ENCODE results near the gene TCF3.

The TCF3 gene

DNA sequence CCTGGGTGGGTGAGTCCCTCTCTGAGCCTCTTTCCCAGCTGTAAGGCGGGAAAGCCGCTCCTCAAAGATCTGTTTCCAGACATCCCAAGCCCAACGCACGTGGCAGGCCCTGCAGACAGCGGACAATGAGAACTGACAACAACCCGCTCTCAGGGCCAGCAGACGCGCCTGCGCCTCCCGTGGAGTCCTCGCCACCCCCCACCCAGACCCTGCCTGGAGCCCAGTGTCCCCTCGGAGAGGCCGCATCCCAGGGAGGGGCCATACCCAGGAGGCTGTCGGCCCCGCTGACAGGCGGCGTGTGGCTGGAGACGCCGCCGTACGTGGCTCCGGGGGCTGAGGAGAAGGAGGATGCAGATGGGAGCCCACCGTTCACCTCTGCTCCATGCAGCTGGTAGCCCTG lies 30.8 kb downstream of the TCF3 start:
- Histone ChIP-seq H3K4me1 (ENCODE audit: insufficient read depth, low read length) (no peaks in the 10 kb centered on the region), H3K27ac (ENCODE audit: low read depth, low read length) (no peak overlapping the region), H3K9me3 (ENCODE audit: low read length) (no peaks in the 10 kb centered on the region), H3K36me3 (ENCODE audit: insufficient read depth, low read length) (peaks cover 17% of the 10 kb centered on the region), H3K9ac (ENCODE audit: low read length) (no peak overlapping the region), H3K4me3 (ENCODE audit: low read depth in 1 of 2, low read length in 2 of 2) (no peak overlapping the region), H3K27me3 (ENCODE audit: control insufficient read depth in 1 of 2, insufficient read depth in 2 of 2, low read length in 2 of 2) (no peaks in the 10 kb centered on the region)

DNA sequence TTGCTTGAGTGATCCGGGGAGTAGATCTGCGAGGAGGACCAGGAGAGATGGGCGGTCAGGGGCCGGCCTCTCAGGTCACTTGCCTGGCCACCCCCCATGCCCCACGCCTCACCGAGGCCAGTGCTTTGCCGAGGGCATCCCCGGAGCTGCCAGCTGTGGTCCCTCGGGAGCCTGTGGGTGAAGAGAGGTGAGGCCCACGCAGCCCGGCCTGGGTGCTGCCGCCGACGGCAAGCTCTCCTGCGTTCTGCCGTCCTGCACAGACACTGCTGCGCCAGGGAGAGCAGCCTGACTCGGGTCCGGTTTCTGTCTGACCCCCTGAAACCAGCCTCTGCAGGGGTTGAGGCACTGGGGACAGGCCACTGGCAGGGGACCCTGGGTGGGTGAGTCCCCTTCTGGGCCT lies 31.4 kb downstream of the TCF3 start:
- Histone ChIP-seq H3K4me3 (ENCODE audit: low read depth in 1 of 2, low read length in 2 of 2) (no peak overlapping the region), H3K9ac (ENCODE audit: low read length) (no peak overlapping the region), H3K4me1 (ENCODE audit: insufficient read depth, low read length) (no peaks in the 10 kb centered on the region), H3K27ac (ENCODE audit: low read depth, low read length) (no peak overlapping the region), H3K9me3 (ENCODE audit: low read length) (no peaks in the 10 kb centered on the region), H3K27me3 (ENCODE audit: control insufficient read depth in 1 of 2, insufficient read depth in 2 of 2, low read length in 2 of 2) (no peaks in the 10 kb centered on the region), H3K36me3 (ENCODE audit: insufficient read depth, low read length) (peaks cover 17% of the 10 kb centered on the region)

DNA sequence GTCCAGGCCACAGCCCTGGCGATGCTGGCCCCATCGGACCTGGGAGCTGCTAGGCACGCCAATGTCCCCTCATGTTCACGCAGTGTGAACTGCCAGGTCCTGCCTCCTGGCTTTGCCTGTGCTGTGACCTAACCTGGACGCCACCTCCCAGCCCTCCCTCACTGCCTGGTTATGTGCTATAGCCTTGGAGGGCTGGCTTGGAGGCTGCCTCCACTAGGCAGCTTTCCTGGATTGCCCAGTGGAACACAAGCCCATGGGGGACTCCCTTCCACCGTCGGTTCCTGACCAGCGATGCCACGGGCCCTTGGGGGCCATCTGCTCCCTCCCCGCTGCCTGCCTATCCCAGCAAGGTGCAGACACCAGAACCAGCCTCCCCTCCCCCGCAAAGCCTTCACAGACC lies 31.9 kb downstream of the TCF3 start:
- peaks cover 17% of the 10 kb centered on the region for H3K36me3 ChIP-seq (ENCODE audit: insufficient read depth, low read length)

DNA sequence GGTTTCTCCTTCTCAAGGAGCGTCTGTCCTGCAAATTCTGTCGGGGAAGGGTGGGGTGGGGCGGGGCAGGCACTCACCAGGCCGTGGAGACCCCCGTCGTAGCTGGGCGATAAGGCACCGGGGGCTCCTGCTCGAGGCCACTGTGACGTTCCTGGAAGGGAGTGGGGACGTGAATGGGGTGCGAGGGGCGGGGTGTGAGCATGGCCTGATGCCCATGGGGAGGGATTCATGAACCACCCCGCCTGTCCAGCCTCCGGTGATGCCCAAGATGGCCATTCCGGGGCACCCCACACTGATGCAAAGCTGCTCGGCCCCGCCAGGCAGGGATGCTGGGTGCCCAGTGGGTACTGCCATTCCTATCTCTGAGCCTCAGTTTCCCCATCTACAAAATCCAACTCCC lies 32.7 kb downstream of the TCF3 start:
- no peaks in the 10 kb centered on the region for H3K27me3 ChIP-seq (ENCODE audit: control insufficient read depth in 1 of 2, insufficient read depth in 2 of 2, low read length in 2 of 2)
- H3K9ac ChIP-seq (ENCODE audit: low read length), result no peak overlapping the region
- peaks cover 23% of the 10 kb centered on the region for H3K36me3 ChIP-seq (ENCODE audit: insufficient read depth, low read length)
- no peaks in the 10 kb centered on the region for H3K9me3 ChIP-seq (ENCODE audit: low read length)
- H3K27ac ChIP-seq (ENCODE audit: low read depth, low read length), result no peak overlapping the region
- no peaks in the 10 kb centered on the region for H3K4me1 ChIP-seq (ENCODE audit: insufficient read depth, low read length)
- no peak overlapping the region for H3K4me3 ChIP-seq (ENCODE audit: low read depth in 1 of 2, low read length in 2 of 2)

More for the DNA sequence above, 31.9 kb downstream of the TCF3 start:
- Histone ChIP-seq H3K4me3 (ENCODE audit: low read depth in 1 of 2, low read length in 2 of 2) (no peak overlapping the region), H3K4me1 (ENCODE audit: insufficient read depth, low read length) (no peaks in the 10 kb centered on the region), H3K27me3 (ENCODE audit: control insufficient read depth in 1 of 2, insufficient read depth in 2 of 2, low read length in 2 of 2) (no peaks in the 10 kb centered on the region), H3K27ac (ENCODE audit: low read depth, low read length) (no peak overlapping the region), H3K9ac (ENCODE audit: low read length) (no peak overlapping the region), H3K9me3 (ENCODE audit: low read length) (no peaks in the 10 kb centered on the region)

DNA sequence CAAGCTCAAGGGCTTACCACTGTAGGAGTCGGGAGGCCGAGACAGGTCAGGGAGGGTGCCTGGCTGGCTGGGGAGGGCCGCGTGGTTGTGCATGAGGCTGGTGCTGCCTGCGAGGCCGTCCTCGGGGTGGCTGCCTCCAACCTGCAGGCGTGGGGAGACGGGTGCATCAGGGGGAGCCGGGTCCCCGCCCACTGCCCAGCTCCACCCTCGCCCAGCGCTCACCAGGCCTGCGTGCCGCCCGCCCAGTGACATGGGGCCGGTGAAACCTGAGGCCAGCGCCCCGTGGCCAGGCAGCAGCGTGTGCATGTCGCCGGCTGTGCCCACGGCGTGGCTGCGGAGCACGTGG lies 33.3 kb downstream of the TCF3 start:
- Histone ChIP-seq H3K36me3 (ENCODE audit: insufficient read depth, low read length) (peaks cover 28% of the 10 kb centered on the region), H3K9me3 (ENCODE audit: low read length) (no peaks in the 10 kb centered on the region), H3K27me3 (ENCODE audit: control insufficient read depth in 1 of 2, insufficient read depth in 2 of 2, low read length in 2 of 2) (no peaks in the 10 kb centered on the region), H3K9ac (ENCODE audit: low read length) (no peak overlapping the region), H3K27ac (ENCODE audit: low read depth, low read length) (no peak overlapping the region), H3K4me1 (ENCODE audit: insufficient read depth, low read length) (no peaks in the 10 kb centered on the region), H3K4me3 (ENCODE audit: low read depth in 1 of 2, low read length in 2 of 2) (no peak overlapping the region)

DNA sequence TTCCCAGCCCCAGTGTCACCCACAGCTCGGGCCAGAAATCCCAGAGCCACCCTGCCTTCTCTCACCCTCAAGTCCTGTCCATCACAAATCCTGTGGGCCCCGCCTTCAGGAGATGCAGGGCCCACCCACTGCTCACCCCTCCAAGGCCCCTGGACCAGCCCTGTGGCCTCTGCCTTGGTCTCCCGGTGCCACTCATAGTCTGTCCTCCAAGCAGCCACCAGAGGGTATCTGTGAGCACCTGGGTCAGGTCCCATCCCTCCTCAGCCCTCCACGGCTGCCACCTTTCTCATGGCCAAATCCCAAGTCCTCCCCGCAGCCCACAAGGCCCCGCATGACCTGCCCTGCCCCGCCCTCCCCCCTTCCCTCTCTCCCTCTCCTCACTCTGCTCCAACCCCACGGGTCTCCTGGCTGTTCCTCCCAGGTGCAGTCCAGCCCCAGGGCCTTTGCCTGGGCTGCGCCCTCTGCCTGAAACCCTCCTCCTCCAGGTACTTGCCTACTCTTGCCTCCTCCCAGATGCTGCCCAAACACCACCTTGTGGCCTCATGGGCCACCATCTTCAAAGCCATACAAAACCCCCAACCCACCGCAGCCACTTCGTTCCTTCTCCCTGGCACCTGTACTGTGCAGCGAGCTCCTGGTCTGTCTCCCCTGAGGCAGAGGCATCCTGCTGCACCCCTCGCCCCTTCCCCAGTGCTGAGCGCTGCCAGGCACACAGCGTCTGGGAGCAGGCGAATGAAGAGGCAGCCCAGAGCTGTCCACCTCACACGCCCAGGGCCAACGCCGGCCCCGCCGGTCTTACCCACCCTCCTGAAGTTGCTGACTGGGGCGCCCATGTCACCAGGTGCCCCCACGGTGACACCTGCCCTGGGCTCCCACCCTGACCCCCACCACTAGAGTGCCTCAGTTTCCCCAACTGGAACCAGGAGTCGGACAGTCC lies 34.0 kb downstream of the TCF3 start:
- Histone ChIP-seq H3K27me3 (ENCODE audit: control insufficient read depth in 1 of 2, insufficient read depth in 2 of 2, low read length in 2 of 2) (no peaks in the 10 kb centered on the region), H3K9ac (ENCODE audit: low read length) (no peak overlapping the region), H3K27ac (ENCODE audit: low read depth, low read length) (no peak overlapping the region), H3K36me3 (ENCODE audit: insufficient read depth, low read length) (peaks cover 31% of the 10 kb centered on the region), H3K4me3 (ENCODE audit: low read depth in 1 of 2, low read length in 2 of 2) (no peak overlapping the region), H3K9me3 (ENCODE audit: low read length) (no peaks in the 10 kb centered on the region), H3K4me1 (ENCODE audit: insufficient read depth, low read length) (no peaks in the 10 kb centered on the region)

DNA sequence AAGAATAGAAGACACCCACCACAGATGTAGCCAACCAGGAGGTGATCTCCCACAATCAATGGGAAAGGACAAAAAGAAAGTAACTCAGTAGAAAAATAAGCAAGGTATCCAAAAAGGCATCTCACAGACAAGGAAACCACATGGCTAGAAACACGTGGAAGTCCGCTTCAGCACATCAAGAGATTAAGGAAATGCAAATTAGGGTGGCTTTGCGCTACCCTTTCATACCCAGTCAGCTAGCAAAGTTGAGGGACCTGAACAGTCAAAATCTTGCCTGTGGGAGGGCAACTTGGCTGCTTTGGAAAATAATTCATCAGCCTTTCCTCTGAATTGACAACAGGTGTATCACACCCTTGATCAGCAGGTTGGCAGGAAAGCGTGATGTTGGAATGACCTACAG lies 35.5 kb downstream of the TCF3 start:
- H3K4me3 ChIP-seq (ENCODE audit: low read depth in 1 of 2, low read length in 2 of 2), result no peak overlapping the region
- no peaks in the 10 kb centered on the region for H3K27me3 ChIP-seq (ENCODE audit: control insufficient read depth in 1 of 2, insufficient read depth in 2 of 2, low read length in 2 of 2)
- H3K27ac ChIP-seq (ENCODE audit: low read depth, low read length), result no peak overlapping the region
- H3K9me3 ChIP-seq (ENCODE audit: low read length), result no peaks in the 10 kb centered on the region
- no peaks in the 10 kb centered on the region for H3K4me1 ChIP-seq (ENCODE audit: insufficient read depth, low read length)
- H3K36me3 ChIP-seq (ENCODE audit: insufficient read depth, low read length), result peaks cover 42% of the 10 kb centered on the region
- no peak overlapping the region for H3K9ac ChIP-seq (ENCODE audit: low read length)

DNA sequence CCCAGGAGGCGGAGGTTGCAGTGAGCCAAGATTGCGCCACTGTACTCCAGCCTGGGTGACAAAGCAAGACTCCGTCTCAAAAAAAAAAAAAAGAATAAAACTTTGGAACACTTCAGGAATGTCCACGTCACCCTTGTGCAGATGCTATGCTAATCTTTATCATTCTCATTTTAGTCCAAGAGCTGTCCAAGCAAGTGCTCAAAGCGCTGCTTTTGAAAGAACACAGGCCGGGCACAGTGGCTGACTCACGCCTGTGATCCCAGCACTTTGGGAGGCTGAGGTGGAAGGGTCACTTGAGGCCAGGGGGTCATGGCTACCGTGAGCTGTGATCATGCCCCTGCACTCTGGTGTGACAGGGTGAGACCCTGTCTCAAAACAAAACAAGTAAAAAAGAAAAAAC lies 36.0 kb downstream of the TCF3 start:
- no peaks in the 10 kb centered on the region for H3K4me1 ChIP-seq (ENCODE audit: insufficient read depth, low read length)
- no peak overlapping the region for H3K27ac ChIP-seq (ENCODE audit: low read depth, low read length)
- H3K9ac ChIP-seq (ENCODE audit: low read length), result no peak overlapping the region
- peaks cover 44% of the 10 kb centered on the region for H3K36me3 ChIP-seq (ENCODE audit: insufficient read depth, low read length)
- H3K4me3 ChIP-seq (ENCODE audit: low read depth in 1 of 2, low read length in 2 of 2), result no peak overlapping the region
- H3K27me3 ChIP-seq (ENCODE audit: control insufficient read depth in 1 of 2, insufficient read depth in 2 of 2, low read length in 2 of 2), result no peaks in the 10 kb centered on the region
- H3K9me3 ChIP-seq (ENCODE audit: low read length), result no peaks in the 10 kb centered on the region

DNA sequence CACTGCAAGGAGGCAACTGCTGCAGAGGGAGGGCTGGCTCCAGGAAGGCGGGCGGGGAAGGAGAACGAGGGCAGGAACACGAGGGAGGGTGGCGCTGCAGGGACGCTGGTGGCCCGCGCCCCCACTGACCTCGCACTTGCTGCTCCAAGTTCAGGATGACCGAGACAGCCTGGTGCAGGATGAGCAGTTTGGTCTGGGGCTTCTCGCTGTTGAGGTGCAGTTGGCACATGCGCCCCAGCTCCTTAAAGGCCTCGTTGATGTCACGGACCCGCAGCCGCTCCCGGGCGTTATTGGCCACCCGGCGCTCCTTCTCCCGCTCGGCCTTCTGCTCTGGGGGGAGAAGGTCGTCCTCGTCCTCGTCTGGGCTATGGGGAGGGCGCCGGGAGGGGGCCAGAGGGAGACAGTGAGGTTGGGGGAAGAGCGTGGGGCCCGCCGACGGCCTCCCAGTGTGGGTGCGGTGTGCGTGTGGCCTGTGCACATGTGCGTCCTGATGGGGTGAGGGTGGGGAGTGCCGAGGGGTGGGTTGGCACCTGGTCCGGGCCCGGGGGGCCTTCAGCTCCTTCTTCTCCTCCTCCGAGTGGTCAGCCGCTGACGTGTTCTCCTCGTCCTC lies 37.2 kb downstream of the TCF3 start:
- H3K27ac ChIP-seq (ENCODE audit: low read depth, low read length), result no peak overlapping the region
- no peak overlapping the region for H3K9ac ChIP-seq (ENCODE audit: low read length)
- no peak overlapping the region for H3K4me3 ChIP-seq (ENCODE audit: low read depth in 1 of 2, low read length in 2 of 2)
- H3K4me1 ChIP-seq (ENCODE audit: insufficient read depth, low read length), result no peaks in the 10 kb centered on the region
- H3K36me3 ChIP-seq (ENCODE audit: insufficient read depth, low read length), result peaks cover 41% of the 10 kb centered on the region
- H3K27me3 ChIP-seq (ENCODE audit: control insufficient read depth in 1 of 2, insufficient read depth in 2 of 2, low read length in 2 of 2), result no peaks in the 10 kb centered on the region
- no peaks in the 10 kb centered on the region for H3K9me3 ChIP-seq (ENCODE audit: low read length)

DNA sequence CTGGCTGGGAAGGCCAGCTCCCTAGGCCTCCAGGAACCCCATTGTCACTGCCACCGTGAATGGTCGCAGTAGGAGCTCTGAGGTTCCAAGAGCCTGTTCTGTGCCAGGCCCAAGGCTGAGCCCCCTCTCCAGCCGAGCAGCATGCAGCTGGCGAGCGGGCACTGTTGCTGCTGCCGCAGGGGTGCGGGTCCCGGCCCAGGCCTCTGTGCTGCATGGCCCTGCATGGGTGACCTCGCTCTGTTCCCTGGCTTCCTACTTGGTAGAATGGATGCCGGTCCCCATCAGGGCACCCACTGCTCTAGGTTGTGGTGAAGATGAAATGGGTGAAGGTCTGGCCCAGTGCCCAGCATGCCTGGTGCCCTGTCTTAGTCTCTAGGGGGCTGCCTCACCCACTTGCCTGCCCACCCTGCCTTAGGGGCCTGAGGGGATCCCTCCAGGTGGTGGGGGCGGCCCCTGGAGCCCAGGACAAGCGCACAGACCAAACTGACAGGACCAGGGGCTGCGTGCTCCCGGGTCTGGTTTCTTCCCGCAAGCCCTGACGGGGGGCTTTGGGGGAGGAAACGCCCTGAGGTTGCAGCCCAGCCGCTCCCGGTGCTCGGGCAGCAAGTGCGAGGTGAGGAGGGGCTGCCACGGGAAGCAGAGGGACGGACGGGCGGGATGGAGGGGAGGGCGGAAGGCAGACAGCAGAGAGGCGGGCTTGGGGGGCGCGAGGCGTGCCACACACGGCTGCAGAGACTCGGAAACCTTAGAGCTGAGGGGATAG lies 38.4 kb downstream of the TCF3 start:
- Histone ChIP-seq H3K36me3 (ENCODE audit: insufficient read depth, low read length) (peaks cover 36% of the 10 kb centered on the region), H3K9ac (ENCODE audit: low read length) (no peak overlapping the region), H3K27me3 (ENCODE audit: control insufficient read depth in 1 of 2, insufficient read depth in 2 of 2, low read length in 2 of 2) (no peaks in the 10 kb centered on the region), H3K4me1 (ENCODE audit: insufficient read depth, low read length) (no peaks in the 10 kb centered on the region), H3K9me3 (ENCODE audit: low read length) (no peaks in the 10 kb centered on the region), H3K4me3 (ENCODE audit: low read depth in 1 of 2, low read length in 2 of 2) (no peak overlapping the region), H3K27ac (ENCODE audit: low read depth, low read length) (no peak overlapping the region)

DNA sequence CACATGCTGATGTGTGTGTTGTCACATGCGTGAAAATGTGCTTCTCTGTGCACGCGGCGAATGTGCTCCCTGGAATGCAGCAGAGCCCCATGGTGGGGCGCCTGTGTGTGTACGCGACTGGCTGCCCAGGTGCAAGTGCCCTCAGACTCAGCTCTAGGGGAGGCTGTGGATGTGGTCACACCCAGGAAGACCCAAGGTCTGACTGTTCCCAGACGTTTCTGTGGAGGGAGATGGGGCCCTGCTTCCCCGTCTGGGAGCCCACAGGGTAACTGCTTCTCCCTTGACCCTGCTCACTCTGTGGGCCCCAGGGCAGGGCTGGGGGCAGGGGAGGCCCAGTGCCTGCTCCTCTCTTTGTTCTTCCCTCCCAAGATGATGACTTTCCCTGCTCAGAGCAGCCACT lies 39.3 kb downstream of the TCF3 start:
- H3K9me3 ChIP-seq (ENCODE audit: low read length), result no peaks in the 10 kb centered on the region
- no peaks in the 10 kb centered on the region for H3K4me1 ChIP-seq (ENCODE audit: insufficient read depth, low read length)
- no peak overlapping the region for H3K4me3 ChIP-seq (ENCODE audit: low read depth in 1 of 2, low read length in 2 of 2)
- no peaks in the 10 kb centered on the region for H3K27me3 ChIP-seq (ENCODE audit: control insufficient read depth in 1 of 2, insufficient read depth in 2 of 2, low read length in 2 of 2)
- peaks cover 30% of the 10 kb centered on the region for H3K36me3 ChIP-seq (ENCODE audit: insufficient read depth, low read length)
- no peak overlapping the region for H3K9ac ChIP-seq (ENCODE audit: low read length)
- no peak overlapping the region for H3K27ac ChIP-seq (ENCODE audit: low read depth, low read length)
